Caco-2 (cell line): ENCODE data around the gene IL1RAP. TPM values are rescaled to one million over a fixed set of nuclear protein-coding genes. Genes with fewer than 3 reads are reported as not detected.

Experiments
- BruUV-seq: library from RNA; stranded (reverse); fragments of 400-500 nt; replicated peaks from 2 replicates; lab custom pipeline; 2021; lab: Mats Ljungman, UMichigan
- CTCF ChIA-PET: fragments of 300-600 bp; sonication (Branson Sonifier 250); formaldehyde crosslinking; loops from one replicate; lab custom pipeline; 2022; ENCODE audit warnings: antibody characterized with exemption; lab: Charles Lee
- POLR2A ChIA-PET: fragments of 300-600 bp; sonication (Branson Sonifier 250); formaldehyde crosslinking; loops from one replicate; lab custom pipeline; 2022; ENCODE audit warnings: antibody characterized with exemption; lab: Charles Lee
- DNase-seq, 2 experiments: peaks; one replicate each; pipeline versions ENCODE4 v3.0.0 to v3.0.0-alpha.2; 2020 to 2022
- H3K27me3 ChIP-seq: replicated peaks from 2 replicates; pipeline ENCODE4 v1.6.0; 2011; ENCODE audit warnings: low read length; ENCODE audit not compliant: control insufficient read depth, insufficient read depth
- H3K36me3 ChIP-seq: 2 replicates; pipeline ENCODE4 v1.5.1; 2011; ENCODE audit warnings: low read length; ENCODE audit not compliant: control insufficient read depth, insufficient read depth
- H3K4me1 ChIP-seq: fragments of 250-450 bp; sonication (Bioruptor Pico); 2 replicates; pipeline ENCODE4 v1.5.1; 2020; ENCODE audit warnings: mild to moderate bottlenecking
- H3K4me3 ChIP-seq: 2 replicates; pipeline ENCODE4 v1.5.1; 2011; ENCODE audit warnings: low read depth, mild to moderate bottlenecking, control low read depth, low read length
- H3K9me3 ChIP-seq: fragments of 250-450 bp; sonication (Bioruptor Pico); 2 replicates; pipeline ENCODE4 v1.5.1; 2020; ENCODE audit warnings: mild to moderate bottlenecking, moderate library complexity
- H3K27ac Mint-ChIP-seq: one replicate; pipeline ENCODE4 v1.8.0; 2022; ENCODE audit warnings: mixed read lengths; ENCODE audit not compliant: unreplicated experiment
- H3K27me3 Mint-ChIP-seq: one replicate; pipeline ENCODE4 v1.8.0; 2022; ENCODE audit warnings: mixed read lengths; ENCODE audit not compliant: insufficient read depth, unreplicated experiment
- H3K36me3 Mint-ChIP-seq: one replicate; pipeline ENCODE4 v1.8.0; 2022; ENCODE audit warnings: mild to moderate bottlenecking, mixed read lengths; ENCODE audit not compliant: insufficient read depth, unreplicated experiment
- H3K4me1 Mint-ChIP-seq: one replicate; pipeline ENCODE4 v1.8.0; 2022; ENCODE audit warnings: low read depth, mixed read lengths; ENCODE audit not compliant: unreplicated experiment
- H3K4me3 Mint-ChIP-seq: one replicate; pipeline ENCODE4 v1.8.0; 2022; ENCODE audit warnings: mild to moderate bottlenecking, moderate library complexity, mixed read lengths; ENCODE audit not compliant: unreplicated experiment
- H3K9me3 Mint-ChIP-seq: one replicate; pipeline ENCODE4 v1.8.0; 2022; ENCODE audit warnings: mixed read lengths; ENCODE audit not compliant: unreplicated experiment
- CTCF ChIP-seq, 2 experiments: fragments of 200-600 bp in 1 of 2; IDR thresholded peaks; 1 replicate in 1 of 2; 2 replicates in 1 of 2; pipeline versions ENCODE4 v1.5.1 to v1.8.0; 2011 to 2022; ENCODE audit warnings: antibody characterized with exemption in 1 of 2, control low read depth in 1 of 2, inconsistent platforms in 1 of 2, low read depth in 1 of 2, low read length in 1 of 2, mild to moderate bottlenecking in 1 of 2, moderate library complexity in 1 of 2; ENCODE audit not compliant: insufficient read depth in 1 of 2, severe bottlenecking in 1 of 2, unreplicated experiment in 1 of 2
- intact Hi-C: fragments of 100-400 bp; cut with micrococcal nuclease; formaldehyde crosslinking; loops from one replicate; pipeline ENCODE4 v1.10.0; 2022; ENCODE audit not compliant: unreplicated experiment
- total RNA-seq: library from RNA; stranded (reverse); gene quantifications from 2 replicates; pipeline ENCODE4 v1.2.3, GENCODE V29; 2022

IL1RAP gene
- total RNA-seq, 1 experiment from 2014 or later = 5.1 TPM

GRCh38 chr3:190618330-190619030, 104.6 kb downstream of the IL1RAP start:
- ChIA-PET CTCF (no interaction called here), POLR2A (no interaction called here)
- no TSS peak for BruUV-seq
- peaks cover 19% of the 10 kb centered on the region for H3K4me1 Mint-ChIP-seq
- Histone ChIP-seq H3K27me3 (no peaks in the 10 kb centered on the region), H3K36me3 (no peaks in the 10 kb centered on the region), H3K4me1 (peaks cover 9% of the 10 kb centered on the region; the same call in 1 of the 2 replicates), H3K4me3 (no peak overlapping the region), H3K9me3 (no peaks in the 10 kb centered on the region)
- no peaks in the 10 kb centered on the region for H3K36me3 Mint-ChIP-seq
- intact Hi-C loops = no loop called here
- H3K27me3 Mint-ChIP-seq = no peaks in the 10 kb centered on the region
- TF ChIP-seq CTCF (IDR thresholded peaks at IDR 0.05; ENCODE audit: insufficient read depth in 1 of 2, low read depth in 1 of 2, low read length in 1 of 2, severe bottlenecking in 1 of 2, unreplicated experiment in 1 of 2) = no peak
- no peaks in the 10 kb centered on the region for H3K9me3 Mint-ChIP-seq
- no peak for DNase-seq
- H3K4me3 Mint-ChIP-seq = no peak overlapping the region
- no peak overlapping the region for H3K27ac Mint-ChIP-seq

GRCh38 chr3:190619353-190619752, 105.5 kb downstream of the IL1RAP start:
- H3K4me1 ChIP-seq = peaks cover 9% of the 10 kb centered on the region; the same call in 1 of the 2 replicates
- H3K36me3 ChIP-seq = no peaks in the 10 kb centered on the region
- no TSS peak for BruUV-seq
- Mint-ChIP-seq H3K4me1 (peaks cover 19% of the 10 kb centered on the region), H3K36me3 (no peaks in the 10 kb centered on the region), H3K9me3 (no peaks in the 10 kb centered on the region), H3K4me3 (no peak overlapping the region), H3K27me3 (no peaks in the 10 kb centered on the region), H3K27ac (no peak overlapping the region)
- no peaks in the 10 kb centered on the region for H3K27me3 ChIP-seq
- no peaks in the 10 kb centered on the region for H3K9me3 ChIP-seq
- no peak for DNase-seq
- H3K4me3 ChIP-seq = no peak overlapping the region
- ChIA-PET POLR2A (no interaction called here), CTCF (no interaction called here)
- TF ChIP-seq CTCF (IDR thresholded peaks at IDR 0.05; ENCODE audit: insufficient read depth in 1 of 2, low read depth in 1 of 2, low read length in 1 of 2, severe bottlenecking in 1 of 2, unreplicated experiment in 1 of 2) = no peak
- intact Hi-C loops = no loop called here

- Mint-ChIP-seq H3K27me3 (no peaks in the 10 kb centered on the region), H3K27ac (no peak overlapping the region), H3K4me3 (no peak overlapping the region), H3K9me3 (no peaks in the 10 kb centered on the region), H3K36me3 (no peaks in the 10 kb centered on the region), H3K4me1 (peaks cover 15% of the 10 kb centered on the region)
- no peaks in the 10 kb centered on the region for H3K36me3 ChIP-seq
- CTCF ChIA-PET = no interaction called here
- H3K4me1 ChIP-seq = peaks cover 9% of the 10 kb centered on the region; the same call in 1 of the 2 replicates
- DNase-seq = no peak
- intact Hi-C loops = no loop called here
- H3K9me3 ChIP-seq = no peaks in the 10 kb centered on the region
- no peaks in the 10 kb centered on the region for H3K27me3 ChIP-seq
- no peak overlapping the region for H3K4me3 ChIP-seq
- BruUV-seq = no TSS peak
- no peak for TF ChIP-seq CTCF (IDR thresholded peaks at IDR 0.05; ENCODE audit: insufficient read depth in 1 of 2, low read depth in 1 of 2, low read length in 1 of 2, severe bottlenecking in 1 of 2, unreplicated experiment in 1 of 2)
- POLR2A ChIA-PET = no interaction called here
Measured at GRCh38 chr3:190619761-190620160, 105.9 kb downstream of the IL1RAP start.
